ENCODE data around the gene DDX51. TPM values are rescaled to one million over a fixed set of nuclear protein-coding genes. Genes with fewer than 3 reads are reported as not detected.
"Not testable (repeated sequence)": the region's sequence is repeated elsewhere in the genome, so short reads cannot be mapped to it uniquely, and the experiment has no call there.

The DDX51 gene
- polyA plus RNA-seq, 1 experiment = 8.2 TPM

DNA sequence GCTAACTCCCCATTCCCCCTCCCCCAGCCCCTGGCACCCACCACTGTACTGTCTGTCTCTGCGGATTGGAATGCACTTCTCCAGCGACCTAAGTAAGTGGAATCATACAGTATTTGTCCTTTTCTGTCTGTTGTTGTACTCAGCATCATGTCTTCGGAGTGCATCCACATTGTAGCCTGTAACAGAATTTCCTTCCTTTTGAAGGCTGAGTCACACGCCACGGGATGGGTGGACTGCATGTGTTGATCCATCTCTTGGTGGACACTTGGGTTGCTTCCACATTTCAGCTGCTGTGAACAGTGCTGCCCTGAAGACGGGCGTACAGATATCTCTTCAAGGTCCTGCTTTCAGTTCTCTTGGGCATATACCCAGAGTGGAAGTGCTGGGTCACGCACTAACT lies 34.4 kb downstream of the DDX51 start:
- TF ChIP-seq, protein P1, sequence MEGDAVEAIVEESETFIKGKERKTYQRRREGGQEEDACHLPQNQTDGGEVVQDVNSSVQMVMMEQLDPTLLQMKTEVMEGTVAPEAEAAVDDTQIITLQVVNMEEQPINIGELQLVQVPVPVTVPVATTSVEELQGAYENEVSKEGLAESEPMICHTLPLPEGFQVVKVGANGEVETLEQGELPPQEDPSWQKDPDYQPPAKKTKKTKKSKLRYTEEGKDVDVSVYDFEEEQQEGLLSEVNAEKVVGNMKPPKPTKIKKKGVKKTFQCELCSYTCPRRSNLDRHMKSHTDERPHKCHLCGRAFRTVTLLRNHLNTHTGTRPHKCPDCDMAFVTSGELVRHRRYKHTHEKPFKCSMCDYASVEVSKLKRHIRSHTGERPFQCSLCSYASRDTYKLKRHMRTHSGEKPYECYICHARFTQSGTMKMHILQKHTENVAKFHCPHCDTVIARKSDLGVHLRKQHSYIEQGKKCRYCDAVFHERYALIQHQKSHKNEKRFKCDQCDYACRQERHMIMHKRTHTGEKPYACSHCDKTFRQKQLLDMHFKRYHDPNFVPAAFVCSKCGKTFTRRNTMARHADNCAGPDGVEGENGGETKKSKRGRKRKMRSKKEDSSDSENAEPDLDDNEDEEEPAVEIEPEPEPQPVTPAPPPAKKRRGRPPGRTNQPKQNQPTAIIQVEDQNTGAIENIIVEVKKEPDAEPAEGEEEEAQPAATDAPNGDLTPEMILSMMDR (IDR thresholded peaks at IDR 0.05; ENCODE audit: insufficient read depth, low read depth, low read length) = no peak
- Histone ChIP-seq H3K36me3 (ENCODE audit: control insufficient read depth, insufficient read depth, low read length) (peaks cover 20% of the 10 kb centered on the region), H3K4me3 (ENCODE audit: low read depth, low read length) (no peak overlapping the region), H3K27me3 (ENCODE audit: control insufficient read depth, insufficient read depth, low read length) (no peaks in the 10 kb centered on the region)
- no peak for DNase-seq (ENCODE audit: low read depth)
- ChIA-PET CTCF (no interaction called here), POLR2A (no interaction called here)

GRCh38 chr12:132108211-132108832 lies 35.8 kb downstream of the DDX51 start:
- no peaks in the 10 kb centered on the region for H3K27me3 ChIP-seq (ENCODE audit: control insufficient read depth, insufficient read depth, low read length)
- ChIA-PET CTCF (no interaction called here), POLR2A (no interaction called here)
- peaks cover 14% of the 10 kb centered on the region for H3K36me3 ChIP-seq (ENCODE audit: control insufficient read depth, insufficient read depth, low read length)
- TF ChIP-seq, protein P1 (IDR thresholded peaks at IDR 0.05; ENCODE audit: insufficient read depth, low read depth, low read length) = no peak
- no peak overlapping the region for H3K4me3 ChIP-seq (ENCODE audit: low read depth, low read length)
- no peak for DNase-seq (ENCODE audit: low read depth)

GRCh38 chr12:132106921-132107320 lies 37.2 kb downstream of the DDX51 start:
- peaks cover 13% of the 10 kb centered on the region for H3K36me3 ChIP-seq (ENCODE audit: control insufficient read depth, insufficient read depth, low read length)
- H3K27me3 ChIP-seq (ENCODE audit: control insufficient read depth, insufficient read depth, low read length) = no peaks in the 10 kb centered on the region
- ChIA-PET CTCF (interaction anchor here (1.7 kb wide), 1 partner anchor 14 kb away, joined by 4 read pairs; no protein-coding TSS in a partner anchor), POLR2A (no interaction called here)
- H3K4me3 ChIP-seq (ENCODE audit: low read depth, low read length) = no peak overlapping the region
- peak; percentile 28 for DNase-seq (ENCODE audit: low read depth)
- TF ChIP-seq, protein P1 (IDR thresholded peaks at IDR 0.05; ENCODE audit: insufficient read depth, low read depth, low read length) = no peak

DNA sequence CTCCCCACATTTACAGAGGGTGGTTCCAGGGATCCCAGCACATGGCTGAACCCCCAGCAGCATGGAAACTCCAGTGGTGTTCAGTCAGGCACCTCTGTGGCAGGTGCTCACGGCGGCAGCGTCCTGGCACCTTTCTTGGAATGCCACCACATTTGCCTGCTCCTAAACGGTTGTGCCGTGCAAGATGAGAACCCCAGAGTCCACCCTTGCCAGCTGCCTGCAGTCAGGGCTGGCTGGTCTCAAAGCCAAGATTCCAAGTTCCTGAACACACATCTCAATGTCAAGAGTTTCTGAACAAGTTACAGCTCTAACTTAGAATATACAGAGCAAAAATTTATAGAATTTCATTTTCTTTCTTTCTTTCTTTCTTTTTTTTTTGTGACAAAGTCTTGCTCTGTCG lies 38.7 kb downstream of the DDX51 start:
- ChIA-PET POLR2A (no interaction called here), CTCF (no interaction called here)
- DNase-seq (ENCODE audit: low read depth) = no peak
- Histone ChIP-seq H3K36me3 (ENCODE audit: control insufficient read depth, insufficient read depth, low read length) (peaks cover 6% of the 10 kb centered on the region), H3K4me3 (ENCODE audit: low read depth, low read length) (no peak overlapping the region), H3K27me3 (ENCODE audit: control insufficient read depth, insufficient read depth, low read length) (no peaks in the 10 kb centered on the region)
- TF ChIP-seq, protein P1 (IDR thresholded peaks at IDR 0.05; ENCODE audit: insufficient read depth, low read depth, low read length) = no peak

GRCh38 chr12:132103542-132104308 lies 40.4 kb downstream of the DDX51 start:
- TF ChIP-seq, protein P1 (IDR thresholded peaks at IDR 0.05; ENCODE audit: insufficient read depth, low read depth, low read length) = no peak
- DNase-seq (ENCODE audit: low read depth) = no peak
- CTCF ChIA-PET = interaction anchor here (0.9 kb wide), 1 partner anchor 9 kb away, joined by 3 read pairs; no protein-coding TSS in a partner anchor
- POLR2A ChIA-PET = no interaction called here
- Histone ChIP-seq H3K36me3 (ENCODE audit: control insufficient read depth, insufficient read depth, low read length) (peaks cover 6% of the 10 kb centered on the region), H3K4me3 (ENCODE audit: low read depth, low read length) (no peak overlapping the region), H3K27me3 (ENCODE audit: control insufficient read depth, insufficient read depth, low read length) (no peaks in the 10 kb centered on the region)

GRCh38 chr12:132103072-132103471 lies 41.0 kb downstream of the DDX51 start:
- H3K36me3 ChIP-seq (ENCODE audit: control insufficient read depth, insufficient read depth, low read length); POLR2A ChIA-PET; DNase-seq (ENCODE audit: low read depth); H3K4me3 ChIP-seq (ENCODE audit: low read depth, low read length); H3K27me3 ChIP-seq (ENCODE audit: control insufficient read depth, insufficient read depth, low read length): not testable (repeated sequence)
- CTCF ChIA-PET = interaction anchor here (0.9 kb wide), 1 partner anchor 9 kb away, joined by 3 read pairs; no protein-coding TSS in a partner anchor
